ENCODE results near the gene PGLYRP3. TPM values are rescaled to one million over a fixed set of nuclear protein-coding genes. Genes with fewer than 3 reads are reported as not detected.
"Not testable (repeated sequence)": the region's sequence is repeated elsewhere in the genome, so short reads cannot be mapped to it uniquely, and the experiment has no call there.

The PGLYRP3 gene
- total RNA-seq, 2 donors from 2014 or later, result not detected

DNA sequence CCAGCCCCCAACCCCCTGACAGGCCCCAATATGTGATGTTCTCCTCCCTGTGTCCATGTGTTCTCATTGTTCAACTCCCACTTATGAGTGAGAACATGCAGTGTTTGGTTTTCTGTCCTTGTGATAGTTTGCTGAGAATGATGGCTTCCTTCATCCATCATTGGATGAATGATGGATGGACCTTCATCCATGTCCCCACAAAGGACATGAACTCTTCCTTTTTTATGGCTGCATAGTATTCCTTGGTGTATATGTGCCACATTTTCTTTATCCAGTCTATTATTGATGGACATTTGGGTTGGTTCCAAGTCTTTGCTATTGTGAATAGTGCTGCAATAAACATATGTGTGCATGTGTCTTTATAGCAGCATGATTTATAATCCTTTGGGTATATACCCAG is 1.6 kb upstream of the PGLYRP3 start:
- H3K9me3 ChIP-seq; H3K4me3 ChIP-seq; H3K4me1 ChIP-seq; DNase-seq; ATAC-seq; H3K36me3 ChIP-seq (replicated peaks in 1 of 2; ENCODE audit: insufficient read depth in 1 of 2, low read depth in 2 of 2); H3K27ac ChIP-seq; intact Hi-C loops (cut with DNase I); H3K27me3 ChIP-seq: not testable (repeated sequence)

- WGBS, 2 donors, result 78 to 93% methylated on average over 2 of the region's 2 CpGs
- Histone ChIP-seq H3K4me3 (no peak overlapping the region), H3K27ac (no peak overlapping the region), H3K27me3 (no peaks in the 10 kb centered on the region), H3K36me3 (replicated peaks in 1 of 2; ENCODE audit: insufficient read depth in 1 of 2, low read depth in 2 of 2) (no peaks in the 10 kb centered on the region), H3K9me3 (no peaks in the 10 kb centered on the region), H3K4me1 (no peaks in the 10 kb centered on the region)
- DNase-seq, result no peak
- TF ChIP-seq CTCF (IDR thresholded peaks at IDR 0.05) (no peak), POLR2A (IDR thresholded peaks at IDR 0.05) (no peak)
- intact Hi-C loops (cut with DNase I), result no loop called here
- ATAC-seq, result no peak
Measured at GRCh38 chr1:153313288-153313687, 536 bp upstream of the PGLYRP3 start.

GRCh38 chr1:153310526-153310925 is 2.2 kb downstream of the PGLYRP3 start:
- Histone ChIP-seq H3K27me3 (no peaks in the 10 kb centered on the region), H3K4me3 (no peak overlapping the region), H3K27ac (no peak overlapping the region), H3K36me3 (replicated peaks in 1 of 2; ENCODE audit: insufficient read depth in 1 of 2, low read depth in 2 of 2) (no peaks in the 10 kb centered on the region), H3K9me3 (no peaks in the 10 kb centered on the region), H3K4me1 (no peaks in the 10 kb centered on the region)
- TF ChIP-seq CTCF (IDR thresholded peaks at IDR 0.05) (no peak), POLR2A (IDR thresholded peaks at IDR 0.05) (no peak)
- DNase-seq, result no peak
- ATAC-seq, result no peak
- intact Hi-C loops (cut with DNase I), result no loop called here
- 75 to 81% methylated on average over 7 of the region's 7 CpGs for WGBS, 2 donors

DNA sequence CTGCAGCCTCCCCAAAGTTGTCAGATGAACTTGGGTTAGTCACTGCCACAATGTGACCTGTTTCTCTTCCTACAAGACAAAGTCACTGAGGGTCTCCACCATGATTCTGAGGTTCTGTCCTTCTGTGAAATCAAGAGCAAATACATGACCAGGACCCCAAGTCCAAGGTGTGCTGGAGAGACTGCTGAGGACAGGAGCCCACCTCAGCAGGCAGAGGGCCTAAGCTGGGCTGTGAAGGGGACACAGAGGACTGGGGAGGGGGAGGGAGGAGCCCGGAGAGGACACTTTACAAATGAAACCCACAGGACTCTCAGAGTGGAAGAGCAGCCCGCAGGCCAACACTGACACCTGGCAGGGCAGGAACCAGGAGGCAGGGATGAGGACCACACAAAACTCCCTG is 3.3 kb downstream of the PGLYRP3 start:
- no peaks in the 10 kb centered on the region for H3K36me3 ChIP-seq (replicated peaks in 1 of 2; ENCODE audit: insufficient read depth in 1 of 2, low read depth in 2 of 2)
- TF ChIP-seq CTCF (IDR thresholded peaks at IDR 0.05) (no peak), POLR2A (IDR thresholded peaks at IDR 0.05) (no peak)
- no peaks in the 10 kb centered on the region for H3K9me3 ChIP-seq
- intact Hi-C loops (cut with DNase I), result no loop called here
- H3K4me1 ChIP-seq, result no peaks in the 10 kb centered on the region
- ATAC-seq, result no peak
- H3K27me3 ChIP-seq, result no peaks in the 10 kb centered on the region
- H3K4me3 ChIP-seq, result no peak overlapping the region
- 52 to 83% methylated on average over 1 to 2 of the region's 2 CpGs for WGBS, 2 donors
- no peak for DNase-seq
- no peak overlapping the region for H3K27ac ChIP-seq

DNA sequence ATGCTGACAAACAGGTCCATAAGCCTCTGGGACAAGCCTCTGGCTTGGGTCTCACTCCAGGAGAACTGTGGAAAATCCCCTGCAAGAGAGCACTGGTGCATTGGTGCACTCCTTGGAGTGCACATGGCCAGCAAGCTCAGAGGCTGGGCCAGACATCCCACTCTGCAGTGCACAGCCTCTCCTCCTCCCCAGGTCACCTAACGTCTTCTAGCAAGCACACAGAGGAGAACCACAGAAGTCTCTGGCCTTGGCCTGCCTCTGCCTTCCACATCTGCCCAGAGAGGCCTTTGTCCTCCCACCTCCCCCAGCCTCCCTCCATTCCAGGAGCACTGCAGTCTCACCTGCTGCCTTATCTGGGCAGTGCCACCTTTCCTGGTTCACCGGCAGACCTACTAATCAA is 4.2 kb downstream of the PGLYRP3 start:
- no peak for DNase-seq
- no peak for TF ChIP-seq CTCF (IDR thresholded peaks at IDR 0.05)
- TF ChIP-seq POLR2A (IDR thresholded peaks at IDR 0.05), result no peak
- H3K27ac ChIP-seq, result no peak overlapping the region
- WGBS, 2 donors, result 74 to 86% methylated on average over 1 to 2 of the region's 2 CpGs
- ATAC-seq, result no peak
- H3K4me1 ChIP-seq, result no peaks in the 10 kb centered on the region
- H3K9me3 ChIP-seq, result no peaks in the 10 kb centered on the region
- H3K27me3 ChIP-seq, result no peaks in the 10 kb centered on the region
- H3K36me3 ChIP-seq (replicated peaks in 1 of 2; ENCODE audit: insufficient read depth in 1 of 2, low read depth in 2 of 2), result no peaks in the 10 kb centered on the region
- intact Hi-C loops (cut with DNase I), result no loop called here
- H3K4me3 ChIP-seq, result no peak overlapping the region

All from body of pancreas (tissue), 4 donors.